ENCODE data around the gene NFE2L3.

The NFE2L3 gene

DNA sequence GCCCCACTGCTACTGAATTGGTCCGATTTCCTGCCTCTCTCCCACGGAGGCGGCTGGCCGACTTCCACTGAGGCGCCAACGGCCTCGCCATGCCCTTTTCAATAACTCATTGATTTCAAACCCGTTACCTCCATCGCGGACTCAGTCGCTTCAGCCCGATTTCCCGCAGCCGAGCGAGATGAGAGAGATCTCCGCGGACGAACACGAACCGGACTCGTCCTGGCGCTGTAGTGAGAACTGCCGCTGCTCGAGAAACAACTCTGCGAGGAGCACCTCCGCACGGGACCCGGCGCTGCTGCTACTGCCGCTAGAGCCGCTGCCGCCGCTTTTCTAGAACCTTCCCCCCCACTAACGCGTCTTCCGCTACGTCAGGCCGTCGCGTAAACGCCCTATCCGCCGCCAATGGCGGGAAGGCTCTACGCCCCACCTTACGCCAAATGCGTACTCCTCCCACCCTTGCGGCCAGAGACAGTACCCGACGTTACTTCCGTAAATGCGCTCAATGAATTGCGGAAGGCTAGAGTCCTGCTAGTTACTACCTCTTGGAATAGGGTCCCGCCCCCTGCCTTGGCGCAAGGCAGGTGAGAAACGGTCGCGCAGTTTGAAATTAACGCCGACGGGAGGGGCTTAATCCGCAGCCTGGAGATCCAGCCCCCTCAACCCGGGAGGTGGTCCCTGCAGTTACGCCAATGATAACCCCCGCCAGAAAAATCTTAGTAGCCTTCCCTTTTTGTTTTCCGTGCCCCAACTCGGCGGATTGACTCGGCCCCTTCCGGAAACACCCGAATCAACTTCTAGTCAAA, 48.6 kb downstream of the NFE2L3 start, which contains the start of gene HNRNPA2B1:
HNRNPA2B1 (minus strand) TSS at position 303 of the 803 bp plus-strand sequence; CDS start at position 134, 169 bp downstream.
- peak; percentile 96 for DNase-seq (ENCODE audit: low read depth)

- DNase-seq (ENCODE audit: low read depth), result peak; percentile 72
These were observed 49.4 kb downstream of the NFE2L3 start, which contains the start of gene CBX3 for GRCh38 chr7:26201247-26202018. CBX3 (plus strand) TSS chr7:26201745; CDS start chr7:26202999, 1,254 bp downstream.

- DNase-seq (ENCODE audit: low read depth), result peak; percentile 38
These were observed 50.3 kb downstream of the NFE2L3 start for GRCh38 chr7:26202019-26202990.

GRCh38 chr7:26203016-26203415, 51.0 kb downstream of the NFE2L3 start:
- no peak for DNase-seq (ENCODE audit: low read depth)

- DNase-seq (ENCODE audit: low read depth), result no peak
These were observed 56.0 kb downstream of the NFE2L3 start for GRCh38 chr7:26208040-26208439.

- no peak for DNase-seq (ENCODE audit: low read depth)
These were observed 61.1 kb downstream of the NFE2L3 start for GRCh38 chr7:26212921-26213718.

GRCh38 chr7:26213807-26214515, 62.0 kb downstream of the NFE2L3 start:
- DNase-seq (ENCODE audit: low read depth), result no peak

- no peak for DNase-seq (ENCODE audit: low read depth)
These were observed 64.1 kb downstream of the NFE2L3 start for GRCh38 chr7:26216049-26216448.

GRCh38 chr7:26224359-26224758, 72.4 kb downstream of the NFE2L3 start:
- DNase-seq (ENCODE audit: low read depth), result no peak

GRCh38 chr7:26227987-26228386, 76.0 kb downstream of the NFE2L3 start:
- DNase-seq (ENCODE audit: low read depth), result no peak

DNA sequence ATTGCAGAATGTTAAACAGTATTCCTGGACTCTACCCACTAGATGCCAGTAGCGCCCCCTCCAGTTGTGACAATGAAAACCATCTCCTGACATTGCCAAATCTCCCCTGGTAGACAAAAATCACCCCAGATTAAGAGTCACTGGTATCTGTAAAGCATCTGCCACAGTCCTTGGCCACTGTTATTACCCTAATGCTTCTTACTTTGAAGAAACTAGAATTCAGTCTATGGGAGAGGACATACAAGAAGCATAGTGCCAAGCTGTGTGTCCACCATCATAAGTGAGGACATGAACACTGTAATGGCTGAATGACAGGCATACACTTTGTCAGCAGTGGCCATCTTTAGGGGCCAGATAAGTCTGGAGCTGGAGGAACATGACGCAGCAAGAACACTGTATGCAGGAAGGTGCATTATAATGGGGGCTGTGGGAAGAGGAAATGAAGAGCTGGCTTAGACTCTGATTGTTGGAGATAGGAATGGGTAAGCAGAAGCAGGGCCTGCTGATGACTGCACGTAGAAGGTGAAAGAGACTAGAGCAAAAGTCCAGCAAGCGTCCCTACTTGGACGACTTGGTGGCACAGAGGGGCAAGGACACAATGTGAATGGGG, 82.0 kb downstream of the NFE2L3 start:
- no peak for DNase-seq (ENCODE audit: low read depth)

Measured in iris pigment epithelial cell (primary cell).